Left ventricle myocardium inferior (tissue), 1 donor: ENCODE measurements around the gene INTS11. TPM values are rescaled to one million over a fixed set of nuclear protein-coding genes. Genes with fewer than 3 reads are reported as not detected.

Source experiments
- DNase-seq: peaks from one replicate; pipeline ENCODE4 v3.0.0-alpha.2; 2020
- H3K27ac ChIP-seq: fragments of 200-600 bp; replicated peaks from 2 replicates; pipeline ENCODE4 v1.8.0; 2021
- H3K27me3 ChIP-seq: fragments of 200-600 bp; 2 replicates; pipeline ENCODE4 v1.8.0; 2021; ENCODE audit warnings: low read depth
- H3K36me3 ChIP-seq: fragments of 200-600 bp; 2 replicates; pipeline ENCODE4 v1.8.0; 2021
- H3K4me1 ChIP-seq: fragments of 200-600 bp; 2 replicates; pipeline ENCODE4 v1.8.0; 2021
- H3K4me3 ChIP-seq: fragments of 200-600 bp; 2 replicates; pipeline ENCODE4 v1.8.0; 2021; ENCODE audit warnings: mild to moderate bottlenecking, moderate library complexity
- H3K9me3 ChIP-seq: fragments of 200-600 bp; replicated peaks from 2 replicates; pipeline ENCODE4 v1.8.0; 2021
- CTCF ChIP-seq: fragments of 200-600 bp; IDR thresholded peaks from 2 replicates; pipeline ENCODE4 v1.8.0; 2021; ENCODE audit warnings: antibody characterized with exemption, mild to moderate bottlenecking, borderline replicate concordance
- intact Hi-C: fragments of 100-400 bp; cut with micrococcal nuclease; formaldehyde crosslinking; loops from one replicate; pipeline ENCODE4 v1.11.0; 2022
- total RNA-seq: library from RNA; stranded (reverse); fragmentation: NEBNext Ultra II Directional; extraction: Animal tissue kit (Norgen Biotek cat#: 25700); gene quantifications from one replicate; pipeline ENCODE4 v1.2.1, GENCODE V29; 2021
- donor health status: DM: no; HTN: yes; CAD: no; lungs with severe emphysema.

Gene INTS11
- total RNA-seq, 1 donor from 2014 or later: 70.1 TPM

- TF ChIP-seq CTCF: no peak
- DNase-seq: peak; percentile 68
- Histone ChIP-seq H3K36me3 (no peaks in the 10 kb centered on the region), H3K9me3 (no peaks in the 10 kb centered on the region), H3K27me3 (peaks cover 45% of the 10 kb centered on the region), H3K4me3 (peak overlapping the region; percentile 41), H3K4me1 (peaks cover 66% of the 10 kb centered on the region), H3K27ac (peak overlapping the region; percentile 71)
- intact Hi-C loops: no loop called here
Observed at GRCh38 chr1:1351511-1352427, 27.3 kb upstream of the INTS11 start.

GRCh38 chr1:1349256-1350012 lies 25.0 kb upstream of the INTS11 start, which contains the start of gene DVL1:
TSS of gene DVL1 (minus strand) at chr1:1349418. CDS start at chr1:1349065, 353 bp downstream.
- Histone ChIP-seq H3K36me3 (no peaks in the 10 kb centered on the region), H3K4me1 (peaks cover 71% of the 10 kb centered on the region), H3K9me3 (no peaks in the 10 kb centered on the region), H3K27ac (peak within 1 kb of the TSS; percentile 96), H3K27me3 (peaks cover 22% of the 10 kb centered on the region), H3K4me3 (peak within 1 kb of the TSS; percentile 84)
- peak; percentile 64 for DNase-seq
- intact Hi-C loops: no loop called here
- peak; percentile 57 for TF ChIP-seq CTCF

- Histone ChIP-seq H3K27me3 (peaks cover 14% of the 10 kb centered on the region), H3K36me3 (no peaks in the 10 kb centered on the region), H3K4me3 (peak overlapping the region; percentile 84), H3K27ac (peak overlapping the region; percentile 91), H3K9me3 (no peaks in the 10 kb centered on the region), H3K4me1 (peaks cover 71% of the 10 kb centered on the region)
- intact Hi-C loops: no loop called here
- no peak for DNase-seq
- no peak for TF ChIP-seq CTCF
Observed at GRCh38 chr1:1348420-1349255, 24.2 kb upstream of the INTS11 start.

GRCh38 chr1:1347663-1348419 lies 23.4 kb upstream of the INTS11 start:
- Histone ChIP-seq H3K27ac (peak overlapping the region; percentile 91), H3K4me3 (peak overlapping the region; percentile 84), H3K4me1 (peaks cover 66% of the 10 kb centered on the region), H3K36me3 (no peaks in the 10 kb centered on the region), H3K9me3 (no peaks in the 10 kb centered on the region), H3K27me3 (peaks cover 6% of the 10 kb centered on the region)
- no peak for TF ChIP-seq CTCF
- intact Hi-C loops: no loop called here
- DNase-seq: peak; percentile 46
